AG04450 (cell line): Measurements from ENCODE around the gene CEP350. TPM values are rescaled to one million over a fixed set of nuclear protein-coding genes. Genes with fewer than 3 reads are reported as not detected.

Experiments used
- CTCF ChIA-PET: fragments of 300-600, 350-600 bp; formaldehyde crosslinking; extraction: SDS; loops from one replicate; lab custom pipeline; 2022; ENCODE audit warnings: antibody characterized with exemption, inconsistent platforms; lab: Charles Lee
- POLR2A ChIA-PET: fragments of 350-600 bp; formaldehyde crosslinking; extraction: SDS; loops from one replicate; lab custom pipeline; 2021; ENCODE audit warnings: antibody characterized with exemption, inconsistent platforms; lab: Yijun Ruan, JAX
- DNase-seq: peaks from one replicate; pipeline ENCODE4 v3.0.0-alpha.2; 2011; ENCODE audit warnings: low read depth, low spot score
- H3K27ac ChIP-seq: one replicate; pipeline ENCODE4 v1.5.1; 2012; ENCODE audit warnings: low read depth, low read length, control low read depth
- H3K27me3 ChIP-seq: one replicate; pipeline ENCODE4 v1.6.0; 2012; ENCODE audit warnings: low read length; ENCODE audit not compliant: control insufficient read depth, insufficient read depth
- H3K4me3 ChIP-seq: 2 replicates; pipeline ENCODE4 v1.5.1; 2011; ENCODE audit warnings: mild to moderate bottlenecking, low read depth, low read length, control low read depth
- H3K9me3 ChIP-seq: 2 replicates; pipeline ENCODE4 v1.5.1; 2012; ENCODE audit warnings: low read length; ENCODE audit not compliant: control insufficient read depth, insufficient read depth
- polyA plus RNA-seq: library from polyadenylated mRNA; depleted of rRNA; stranded (reverse); fragments of >200 nt; gene quantifications from 2 replicates; pipeline ENCODE4 v1.2.3, GENCODE V29; 2011
- TF ChIP-seq, protein P1 (sequence below): IDR thresholded peaks from 2 replicates; pipeline ENCODE4 v1.5.1; 2011; ENCODE audit warnings: low read depth, low read length, control low read depth, inconsistent platforms

The CEP350 gene
- polyA plus RNA-seq, 1 experiment = 18.2 TPM

DNA sequence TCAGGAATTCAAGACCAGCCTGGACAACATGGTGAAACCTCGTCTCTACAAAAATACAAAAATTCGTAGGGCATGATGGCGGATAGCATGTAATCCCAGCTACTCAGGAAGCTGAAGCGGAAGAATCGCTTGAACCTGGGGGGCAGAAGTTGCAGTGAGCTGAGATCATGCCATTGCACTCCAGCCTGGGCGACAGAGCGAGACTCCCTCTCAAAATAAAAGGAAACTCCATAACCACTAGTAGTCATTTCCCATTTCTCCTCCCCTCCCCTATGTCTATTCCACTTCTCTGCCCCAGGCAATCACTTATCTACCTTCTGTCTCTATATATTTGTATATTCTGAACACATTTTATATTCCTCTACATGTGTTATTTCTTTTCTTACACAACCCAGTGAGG, 4.0 kb upstream of the CEP350 start:
- H3K9me3 ChIP-seq = no peaks in the 10 kb centered on the region; the same call in 1 of the 2 replicates
- ChIA-PET POLR2A (no interaction called here), CTCF (no interaction called here)
- no peaks in the 10 kb centered on the region for H3K27me3 ChIP-seq
- DNase-seq = no peak
- H3K27ac ChIP-seq = no peak overlapping the region
- TF ChIP-seq, protein P1, sequence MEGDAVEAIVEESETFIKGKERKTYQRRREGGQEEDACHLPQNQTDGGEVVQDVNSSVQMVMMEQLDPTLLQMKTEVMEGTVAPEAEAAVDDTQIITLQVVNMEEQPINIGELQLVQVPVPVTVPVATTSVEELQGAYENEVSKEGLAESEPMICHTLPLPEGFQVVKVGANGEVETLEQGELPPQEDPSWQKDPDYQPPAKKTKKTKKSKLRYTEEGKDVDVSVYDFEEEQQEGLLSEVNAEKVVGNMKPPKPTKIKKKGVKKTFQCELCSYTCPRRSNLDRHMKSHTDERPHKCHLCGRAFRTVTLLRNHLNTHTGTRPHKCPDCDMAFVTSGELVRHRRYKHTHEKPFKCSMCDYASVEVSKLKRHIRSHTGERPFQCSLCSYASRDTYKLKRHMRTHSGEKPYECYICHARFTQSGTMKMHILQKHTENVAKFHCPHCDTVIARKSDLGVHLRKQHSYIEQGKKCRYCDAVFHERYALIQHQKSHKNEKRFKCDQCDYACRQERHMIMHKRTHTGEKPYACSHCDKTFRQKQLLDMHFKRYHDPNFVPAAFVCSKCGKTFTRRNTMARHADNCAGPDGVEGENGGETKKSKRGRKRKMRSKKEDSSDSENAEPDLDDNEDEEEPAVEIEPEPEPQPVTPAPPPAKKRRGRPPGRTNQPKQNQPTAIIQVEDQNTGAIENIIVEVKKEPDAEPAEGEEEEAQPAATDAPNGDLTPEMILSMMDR = no peak
- no peak overlapping the region for H3K4me3 ChIP-seq

DNA sequence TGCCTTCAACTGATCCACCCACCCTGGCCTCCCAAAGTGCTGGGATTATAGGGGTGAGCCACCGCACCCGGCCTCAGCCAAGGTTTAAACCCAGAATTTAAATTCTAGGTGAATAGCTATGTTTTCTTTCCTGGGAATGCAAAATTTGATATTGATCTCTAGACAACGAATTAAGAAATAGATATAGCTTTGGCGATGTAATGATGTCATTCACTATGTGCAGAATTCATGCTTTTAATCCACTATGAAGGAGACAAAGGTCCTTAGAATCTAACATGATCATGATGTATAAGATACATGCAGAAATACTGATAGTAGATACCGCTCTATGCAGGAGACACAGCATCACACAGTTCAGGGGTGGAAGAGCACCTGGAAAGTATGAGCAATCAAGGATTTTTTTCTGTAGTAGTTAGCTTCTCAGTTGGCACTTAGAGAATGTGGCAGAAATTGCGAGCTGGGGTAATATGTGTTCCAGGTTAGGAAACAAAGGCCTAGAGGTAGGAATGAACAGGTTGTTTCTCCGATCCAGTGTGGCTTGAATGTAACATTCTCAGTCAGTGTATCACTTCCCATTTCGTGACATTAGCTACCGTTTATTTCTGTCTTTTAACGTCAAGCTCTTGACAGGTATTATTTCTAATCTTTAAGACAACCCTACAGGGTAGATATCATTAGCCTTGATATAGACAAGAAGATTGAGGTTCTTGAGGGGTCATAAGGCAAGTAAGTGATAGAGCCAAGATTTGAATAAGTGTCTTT, 3.0 kb upstream of the CEP350 start:
- POLR2A ChIA-PET = no interaction called here
- no peaks in the 10 kb centered on the region; the same call in 1 of the 2 replicates for H3K9me3 ChIP-seq
- TF ChIP-seq, protein P1 = no peak
- no peak for DNase-seq
- H3K27ac ChIP-seq = no peak overlapping the region
- H3K4me3 ChIP-seq = no peak overlapping the region
- H3K27me3 ChIP-seq = no peaks in the 10 kb centered on the region
- CTCF ChIA-PET = no interaction called here

DNA sequence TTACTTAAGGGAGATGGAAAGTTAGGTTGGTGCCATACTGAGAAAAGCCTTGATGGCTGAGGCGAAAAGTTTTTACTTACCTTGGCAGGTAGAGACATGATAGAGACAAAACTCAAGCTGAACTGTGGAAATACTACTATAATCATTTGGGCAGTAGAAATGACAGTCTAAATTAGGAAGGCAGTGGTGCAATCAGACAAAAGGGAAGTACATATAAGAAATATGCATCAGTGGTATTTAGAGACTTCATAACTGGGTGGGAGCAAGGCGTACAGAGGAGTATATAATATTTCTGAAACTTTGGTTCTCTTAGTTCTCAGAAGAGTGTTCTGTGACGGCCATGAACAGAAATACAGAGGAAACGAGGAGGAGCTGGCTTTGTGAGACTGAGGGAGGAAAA, 2.4 kb upstream of the CEP350 start:
- TF ChIP-seq, protein P1 = no peak
- CTCF ChIA-PET = no interaction called here
- no peak for DNase-seq
- Histone ChIP-seq H3K9me3 (no peaks in the 10 kb centered on the region; the same call in 1 of the 2 replicates), H3K27me3 (no peaks in the 10 kb centered on the region), H3K27ac (no peak overlapping the region), H3K4me3 (no peak overlapping the region)
- POLR2A ChIA-PET = no interaction called here

DNA sequence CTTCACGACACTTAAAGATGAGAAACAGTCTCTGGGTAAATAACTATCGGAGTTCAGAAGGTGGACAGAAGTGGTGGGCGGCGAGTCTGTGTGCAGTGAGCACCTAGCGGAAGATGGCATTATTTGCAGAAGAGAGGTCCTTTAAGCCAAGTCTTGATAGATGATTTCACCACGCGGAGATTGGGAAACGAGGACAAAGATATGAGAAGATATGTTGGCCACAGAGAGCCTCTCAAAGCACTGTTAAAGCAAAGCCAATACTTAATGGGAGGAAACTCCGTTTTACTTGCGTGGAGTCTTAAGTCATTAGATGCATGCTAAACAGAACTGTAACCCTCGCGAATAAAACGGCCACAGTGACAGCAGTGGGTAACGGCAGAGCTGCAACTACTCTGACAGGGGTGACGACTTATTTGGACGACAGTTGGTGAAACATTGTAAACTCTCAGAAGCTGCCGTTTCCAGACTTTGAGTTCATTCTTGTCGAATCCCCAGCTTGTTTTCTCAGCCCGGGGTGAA, 577 bp upstream of the CEP350 start:
- POLR2A ChIA-PET = interaction anchor here (0.6 to 1.0 kb wide), 4 partner anchors 41 to 1069 kb away, joined by 3 to 6 read pairs (median 6); partner anchors contain the start of genes QSOX1 and TOR1AIP1
- Histone ChIP-seq H3K27ac (peak overlapping the region; percentile 74), H3K27me3 (no peaks in the 10 kb centered on the region), H3K4me3 (peak overlapping the region; percentile 93), H3K9me3 (no peaks in the 10 kb centered on the region; the same call in 1 of the 2 replicates)
- peak; percentile 20 for DNase-seq
- TF ChIP-seq, protein P1 = 0 out of 2 replicates have a peak, but pooled peaks have one; percentile 31
- CTCF ChIA-PET = no interaction called here

DNA sequence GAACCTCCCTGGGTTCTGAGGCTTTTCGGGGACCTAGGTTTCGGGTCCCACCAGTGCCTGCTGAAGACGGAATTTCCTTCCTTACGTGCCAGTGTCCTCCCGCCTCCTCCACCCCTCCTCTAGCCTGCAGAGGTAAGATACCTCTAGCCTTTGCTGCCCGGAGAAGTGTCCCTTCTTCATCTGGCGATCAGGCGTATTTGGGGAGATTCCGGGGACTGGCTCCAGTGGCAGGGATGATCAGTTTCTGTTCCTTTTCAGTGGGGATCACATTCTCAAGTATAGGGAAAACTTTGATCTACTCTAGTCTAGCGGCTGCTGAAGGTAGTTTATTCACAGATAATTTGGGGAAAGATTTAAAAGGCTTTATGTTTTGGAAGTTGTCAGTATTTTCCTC, 674 bp downstream of the CEP350 start:
- TF ChIP-seq, protein P1 = no peak

More for the DNA sequence above, 674 bp downstream of the CEP350 start:
- no peak for DNase-seq
- H3K4me3 ChIP-seq = peak overlapping the region; percentile 93
- peak overlapping the region; percentile 41 for H3K27ac ChIP-seq
- H3K27me3 ChIP-seq = no peaks in the 10 kb centered on the region
- POLR2A ChIA-PET = no interaction called here
- H3K9me3 ChIP-seq = no peaks in the 10 kb centered on the region; the same call in 1 of the 2 replicates
- CTCF ChIA-PET = interaction anchor here (0.5 kb wide), 1 partner anchor 298 kb away, joined by 3 read pairs; no protein-coding TSS in a partner anchor
